GM12878 (cell line): ENCODE data around the gene MAB21L4. TPM values are rescaled to one million over a fixed set of nuclear protein-coding genes. Genes with fewer than 3 reads are reported as not detected.

ENCODE experiments used
- HSF1 ChIP-seq: fragments of 150-350 bp; IDR thresholded peaks from 2 replicates; pipeline ENCODE4 v1.6.1; 2014; ENCODE audit warnings: mild to moderate bottlenecking, low read depth, low read length
- IRF5 ChIP-seq: fragments of 450-650 bp; IDR thresholded peaks from 2 replicates; pipeline ENCODE4 v1.6.1; 2017; ENCODE audit warnings: borderline replicate concordance
- MEF2B ChIP-seq: fragments of 450-650 bp; IDR thresholded peaks from 2 replicates; pipeline ENCODE4 v1.6.1; 2018; ENCODE audit warnings: mild to moderate bottlenecking, moderate library complexity; ENCODE audit not compliant: partially characterized antibody, poor library complexity, severe bottlenecking
- MYC ChIP-seq: IDR thresholded peaks from 2 replicates; pipeline ENCODE4 v1.6.1; 2011; ENCODE audit warnings: mild to moderate bottlenecking, low read length, moderate library complexity, inconsistent platforms; ENCODE audit not compliant: insufficient read depth, insufficient replicate concordance, insufficient read length, severe bottlenecking
- NFYA ChIP-seq: IDR thresholded peaks from 2 replicates; pipeline ENCODE4 v1.6.1; 2011; ENCODE audit warnings: low read depth, mild to moderate bottlenecking, low read length, improper control_type of control experiment, borderline replicate concordance
- SKIL ChIP-seq: fragments of 450-650 bp; IDR thresholded peaks from 2 replicates; pipeline ENCODE4 v1.6.1; 2017; ENCODE audit warnings: mild to moderate bottlenecking, low read depth, inconsistent platforms; ENCODE audit not compliant: poor library complexity, severe bottlenecking
- polyA plus RNA-seq, 11 experiments: library from polyadenylated mRNA; depleted of rRNA in 4 of 11; unstranded in 6 of 11; stranded (reverse) in 5 of 11; fragments of >200 nt; fragmentation: Nextera tagmentation in 4 of 11; fragmentation: Illumina TruSeq in 1 of 11; extraction: Ambion mirVana in 4 of 11; extraction: Trizol in 1 of 11; gene quantifications; 1 replicate in 1 of 11; 2 replicates in 10 of 11; pipeline versions ENCODE4 v1.2.1 to v1.2.3, GENCODE V29; 2011 to 2016; ENCODE audit warnings: inconsistent platforms in 2 of 11, missing spikeins in 2 of 11, low read depth in 1 of 11
- total RNA-seq, 4 experiments: library from RNA; depleted of rRNA in 3 of 4; stranded (reverse); fragments of >200 nt in 3 of 4; fragmentation: Illumina TruSeq in 1 of 4; extraction: Trizol in 1 of 4; gene quantifications; 2 replicates each; pipeline versions ENCODE4 v1.2.1 to v1.2.3, GENCODE V29; 2013 to 2021

MAB21L4 gene
- total and polyA plus RNA-seq, 10 of the 15 experiments (the other 5 are each of a cell fraction or from before 2014, with no cell fraction given): 0.03 TPM; not detected in 9

- TF ChIP-seq SKIL: no peak
- TF ChIP-seq MYC: no peak
- no peak for TF ChIP-seq MEF2B
- TF ChIP-seq NFYA: no peak
- TF ChIP-seq IRF5: no peak
- TF ChIP-seq HSF1: no peak
These were observed 4.2 kb downstream of the MAB21L4 start (continued) for GRCh38 chr2:240891492-240892340.
